HG02981 (cell line): Measurements from ENCODE around the gene DENND11.
A peak's percentile ranks its signal among the peaks of the same experiment; 100 is the strongest.
"Not testable (repeated sequence)": the region's sequence is repeated elsewhere in the genome, so short reads cannot be mapped to it uniquely, and the experiment has no call there.

Experiments used
- ATAC-seq: cut with Tn5 transposase; IDR thresholded peaks from one replicate; pipeline ENCODE4 v1.9.1; 2021; ENCODE audit warnings: mild to moderate bottlenecking, moderate library complexity; ENCODE audit not compliant: unreplicated experiment

DENND11 gene

GRCh38 chr7:141708351-141708750 is 6.4 kb upstream of the DENND11 start, which contains the start of gene WEE2:
WEE2 (plus strand) TSS chr7:141708353; CDS start chr7:141708759, 406 bp downstream.
- ATAC-seq: no peak

- no peak for ATAC-seq
Observed at GRCh38 chr7:141706239-141707064, 4.5 kb upstream of the DENND11 start.

- ATAC-seq: no peak
Observed at GRCh38 chr7:141704741-141705140, 2.8 kb upstream of the DENND11 start.

- no peak for ATAC-seq
Observed at GRCh38 chr7:141704112-141704511, 2.1 kb upstream of the DENND11 start.

- no peak for ATAC-seq
Observed at GRCh38 chr7:141702892-141703291, 926 bp upstream of the DENND11 start.

- peak; percentile 81 for ATAC-seq
Observed at GRCh38 chr7:141701489-141702046, 398 bp downstream of the DENND11 start.

GRCh38 chr7:141700848-141701371 is 1.1 kb downstream of the DENND11 start:
- ATAC-seq: peak; percentile 1

- ATAC-seq: no peak
Observed at GRCh38 chr7:141700296-141700847, 1.6 kb downstream of the DENND11 start.

GRCh38 chr7:141699860-141700259 is 2.1 kb downstream of the DENND11 start:
- no peak for ATAC-seq

- no peak for ATAC-seq
Observed at GRCh38 chr7:141698247-141699015, 3.5 kb downstream of the DENND11 start.

- ATAC-seq: no peak
Observed at GRCh38 chr7:141697211-141697871, 4.6 kb downstream of the DENND11 start.

GRCh38 chr7:141696348-141696747 is 5.6 kb downstream of the DENND11 start:
- no peak for ATAC-seq

GRCh38 chr7:141695803-141696289 is 6.1 kb downstream of the DENND11 start:
- no peak for ATAC-seq

GRCh38 chr7:141693082-141693481 is 8.9 kb downstream of the DENND11 start:
- no peak for ATAC-seq

- ATAC-seq: no peak
Observed at GRCh38 chr7:141691961-141692360, 10.0 kb downstream of the DENND11 start.

- ATAC-seq: no peak
Observed at GRCh38 chr7:141691540-141691939, 10.4 kb downstream of the DENND11 start.

GRCh38 chr7:141689072-141689825 is 12.7 kb downstream of the DENND11 start:
- ATAC-seq: not testable (repeated sequence)

GRCh38 chr7:141688043-141688442 is 13.9 kb downstream of the DENND11 start:
- ATAC-seq: no peak

GRCh38 chr7:141686670-141687069 is 15.3 kb downstream of the DENND11 start:
- no peak for ATAC-seq

- ATAC-seq: no peak
Observed at GRCh38 chr7:141686074-141686473, 15.9 kb downstream of the DENND11 start.
